ENCODE results near the gene PHACTR2. TPM values are rescaled to one million over a fixed set of nuclear protein-coding genes. Genes with fewer than 3 reads are reported as not detected.

PHACTR2 gene
- total RNA-seq, 4 donors from 2014 or later, result 71.0 to 127 (median 82.7) TPM

GRCh38 chr6:143762126-143762525 lies 84.4 kb downstream of the PHACTR2 start:
- no peak for DNase-seq (ENCODE audit: extremely low spot score)
- intact Hi-C loops (cut with DNase I), result no loop called here

GRCh38 chr6:143765422-143766184 lies 87.8 kb downstream of the PHACTR2 start:
- no peak overlapping the region for H3K4me3 ChIP-seq

More at GRCh38 chr6:143762126-143762525, 84.4 kb downstream of the PHACTR2 start:
- 82% methylated on average over 3 of the region's 3 CpGs for WGBS
- Histone ChIP-seq H3K4me1 (no peaks in the 10 kb centered on the region), H3K9me3 (no peaks in the 10 kb centered on the region), H3K4me3 (no peak overlapping the region), H3K36me3 (peaks cover 4 to 38% (median 22%) of the 10 kb centered on the region in 4 donors), H3K27me3 (no peaks in the 10 kb centered on the region), H3K27ac (replicated peaks in 1 of 4) (no peak overlapping the region)
- no peak for TF ChIP-seq POLR2A (IDR thresholded peaks at IDR 0.05; ENCODE audit: low read depth)
- no peak for TF ChIP-seq POLR2AphosphoS5 (IDR thresholded peaks at IDR 0.05)
- no peak for TF ChIP-seq EP300 (IDR thresholded peaks at IDR 0.05)

GRCh38 chr6:143766185-143766553 lies 88.4 kb downstream of the PHACTR2 start:
- no peaks in the 10 kb centered on the region for H3K9me3 ChIP-seq
- no peaks in the 10 kb centered on the region for H3K27me3 ChIP-seq
- no peak for TF ChIP-seq POLR2AphosphoS5 (IDR thresholded peaks at IDR 0.05)
- 97% methylated on average over 1 of the region's 1 CpG for WGBS
- no peak overlapping the region for H3K4me3 ChIP-seq
- peaks cover 4 to 41% (median 23%) of the 10 kb centered on the region in 4 donors for H3K36me3 ChIP-seq
- intact Hi-C loops (cut with DNase I), result no loop called here
- no peak for DNase-seq (ENCODE audit: extremely low spot score)
- H3K4me1 ChIP-seq, result no peaks in the 10 kb centered on the region
- no peak overlapping the region for H3K27ac ChIP-seq (replicated peaks in 1 of 4)

More at GRCh38 chr6:143765422-143766184, 87.8 kb downstream of the PHACTR2 start:
- peaks cover 4 to 41% (median 24%) of the 10 kb centered on the region in 4 donors for H3K36me3 ChIP-seq
- WGBS, result 97% methylated on average over 7 of the region's 8 CpGs
- intact Hi-C loops (cut with DNase I), result no loop called here
- TF ChIP-seq EP300 (IDR thresholded peaks at IDR 0.05), result no peak
- no peaks in the 10 kb centered on the region for H3K27me3 ChIP-seq
- H3K27ac ChIP-seq (replicated peaks in 1 of 4), result no peak overlapping the region
- H3K9me3 ChIP-seq, result no peaks in the 10 kb centered on the region
- no peaks in the 10 kb centered on the region for H3K4me1 ChIP-seq
- DNase-seq (ENCODE audit: extremely low spot score), result no peak

GRCh38 chr6:143767433-143767832 lies 89.7 kb downstream of the PHACTR2 start:
- no peak for DNase-seq (ENCODE audit: extremely low spot score)
- Histone ChIP-seq H3K4me3 (no peak overlapping the region), H3K27me3 (no peaks in the 10 kb centered on the region), H3K9me3 (no peaks in the 10 kb centered on the region), H3K27ac (replicated peaks in 1 of 4) (no peak overlapping the region), H3K36me3 (peaks cover 4 to 41% (median 25%) of the 10 kb centered on the region in 4 donors), H3K4me1 (peaks cover 0 to 11% (median 9%) of the 10 kb centered on the region in 4 donors)
- intact Hi-C loops (cut with DNase I), result no loop called here
- WGBS, result 80% methylated on average over 2 of the region's 2 CpGs
- TF ChIP-seq CTCF (IDR thresholded peaks at IDR 0.05), result no peak
- no peak for TF ChIP-seq EP300 (IDR thresholded peaks at IDR 0.05)
- TF ChIP-seq POLR2AphosphoS5 (IDR thresholded peaks at IDR 0.05), result no peak
- TF ChIP-seq POLR2A (IDR thresholded peaks at IDR 0.05; ENCODE audit: low read depth), result no peak

GRCh38 chr6:143772116-143773086 lies 94.6 kb downstream of the PHACTR2 start:
- peaks cover 26 to 47% (median 45%) of the 10 kb centered on the region in 4 donors for H3K4me1 ChIP-seq

More at GRCh38 chr6:143772116-143773086, 94.6 kb downstream of the PHACTR2 start:
- 76% methylated on average over 16 of the region's 16 CpGs for WGBS
- TF ChIP-seq POLR2AphosphoS5 (IDR thresholded peaks at IDR 0.05) (no peak), POLR2A (IDR thresholded peaks at IDR 0.05; ENCODE audit: low read depth) (no peak), CTCF (IDR thresholded peaks at IDR 0.05) (no peak), EP300 (IDR thresholded peaks at IDR 0.05) (no peak)
- Histone ChIP-seq H3K27me3 (no peaks in the 10 kb centered on the region), H3K4me3 (no peak overlapping the region), H3K36me3 (peaks cover 0 to 43% (median 15%) of the 10 kb centered on the region in 4 donors), H3K27ac (replicated peaks in 1 of 4) (peak overlapping the region; percentile 2 to 59 (median 44)), H3K9me3 (no peaks in the 10 kb centered on the region)
- intact Hi-C loops (cut with DNase I), result no loop called here
- no peak for DNase-seq (ENCODE audit: extremely low spot score)

Data from esophagus muscularis mucosa (tissue), 4 donors.